Measurements from ENCODE around the gene MMP11.
A peak's percentile ranks its signal among the peaks of the same experiment; 100 is the strongest.

Gene MMP11

DNA sequence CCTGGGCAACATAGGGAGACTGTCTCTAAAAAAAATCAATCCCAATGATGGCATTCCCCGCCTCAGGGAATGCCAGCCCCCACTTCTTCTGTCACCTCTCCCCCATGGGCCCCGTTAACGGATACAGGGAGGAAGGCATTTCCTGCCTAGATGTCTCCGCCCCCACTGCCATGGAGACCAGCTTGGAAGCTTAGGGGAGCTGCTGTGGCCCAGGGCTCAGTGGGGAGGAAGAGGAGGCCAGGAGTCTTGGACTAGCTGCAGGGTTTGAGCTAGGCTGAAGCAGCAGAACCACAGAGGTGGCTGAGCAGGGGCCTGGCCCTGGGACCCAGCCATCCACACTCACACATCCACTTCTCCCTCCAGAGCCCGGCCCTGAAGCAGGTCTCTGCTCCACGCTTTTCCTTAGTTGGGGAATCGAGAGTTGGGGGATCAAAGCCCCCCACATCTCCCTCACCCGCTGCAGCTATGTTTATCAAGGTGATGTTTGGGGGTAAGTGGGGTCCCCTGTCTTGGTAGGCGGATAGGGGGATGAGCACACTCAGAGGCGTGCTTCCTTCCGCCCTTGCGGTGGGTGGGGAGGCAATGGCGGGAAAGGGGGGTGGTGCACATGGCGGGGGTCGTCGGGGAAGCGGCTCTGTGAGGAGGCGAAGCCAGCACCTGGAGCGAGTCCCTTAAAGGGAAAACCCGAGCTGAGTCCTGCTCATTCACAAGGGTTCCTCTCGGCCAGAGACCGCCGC is 9.6 kb upstream of the MMP11 start, which contains the start of gene C22orf15:
Gene C22orf15 (plus strand): TSS at position 149 of the 737 bp plus-strand sequence. CDS start 317 bp downstream, at position 466.
- TF ChIP-seq, protein P1, sequence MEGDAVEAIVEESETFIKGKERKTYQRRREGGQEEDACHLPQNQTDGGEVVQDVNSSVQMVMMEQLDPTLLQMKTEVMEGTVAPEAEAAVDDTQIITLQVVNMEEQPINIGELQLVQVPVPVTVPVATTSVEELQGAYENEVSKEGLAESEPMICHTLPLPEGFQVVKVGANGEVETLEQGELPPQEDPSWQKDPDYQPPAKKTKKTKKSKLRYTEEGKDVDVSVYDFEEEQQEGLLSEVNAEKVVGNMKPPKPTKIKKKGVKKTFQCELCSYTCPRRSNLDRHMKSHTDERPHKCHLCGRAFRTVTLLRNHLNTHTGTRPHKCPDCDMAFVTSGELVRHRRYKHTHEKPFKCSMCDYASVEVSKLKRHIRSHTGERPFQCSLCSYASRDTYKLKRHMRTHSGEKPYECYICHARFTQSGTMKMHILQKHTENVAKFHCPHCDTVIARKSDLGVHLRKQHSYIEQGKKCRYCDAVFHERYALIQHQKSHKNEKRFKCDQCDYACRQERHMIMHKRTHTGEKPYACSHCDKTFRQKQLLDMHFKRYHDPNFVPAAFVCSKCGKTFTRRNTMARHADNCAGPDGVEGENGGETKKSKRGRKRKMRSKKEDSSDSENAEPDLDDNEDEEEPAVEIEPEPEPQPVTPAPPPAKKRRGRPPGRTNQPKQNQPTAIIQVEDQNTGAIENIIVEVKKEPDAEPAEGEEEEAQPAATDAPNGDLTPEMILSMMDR (conservative IDR thresholded peaks at IDR 0.05): no peak
- H3K27ac ChIP-seq: no peak within 1 kb of the TSS

DNA sequence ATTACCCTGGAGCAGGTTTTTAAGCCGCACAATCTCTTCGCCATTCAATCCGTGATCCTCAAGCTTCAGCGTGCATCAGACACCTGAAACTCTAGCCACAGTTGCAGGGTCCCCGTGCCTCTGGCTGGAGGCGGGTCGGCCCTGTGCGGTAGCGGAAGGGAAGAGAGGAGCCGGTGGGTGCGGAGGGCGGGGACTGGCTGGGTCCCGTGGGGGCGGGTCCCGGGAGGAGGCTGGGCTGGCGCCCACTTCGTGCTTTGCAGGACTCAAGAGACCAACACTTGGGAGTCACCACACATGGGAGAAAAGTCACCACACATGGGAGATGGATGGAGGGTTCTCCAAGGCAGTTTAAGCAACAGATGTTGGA is 9.1 kb upstream of the MMP11 start:
- H3K27ac ChIP-seq: no peak overlapping the region

DNA sequence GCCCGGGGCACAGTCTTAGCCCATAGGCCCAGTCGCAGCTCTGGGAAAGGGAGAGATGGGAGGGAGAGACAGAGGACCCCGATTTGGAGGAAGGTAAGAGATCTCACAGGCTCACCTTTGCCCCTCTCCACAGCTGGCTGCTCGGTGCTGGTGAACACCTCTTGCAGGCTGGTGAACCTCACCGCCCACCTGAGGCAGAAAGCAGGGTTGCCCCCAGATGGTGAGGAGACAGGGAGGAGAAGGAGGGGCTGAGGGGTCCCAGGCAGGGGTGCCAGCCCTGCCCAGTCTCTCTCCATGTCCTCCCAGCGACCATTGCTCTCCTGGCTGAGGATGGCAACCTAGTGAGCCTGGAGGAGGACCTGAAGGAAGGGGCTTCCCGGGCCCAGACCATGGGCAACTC is 8.7 kb upstream of the MMP11 start:
- TF ChIP-seq, protein P1 (conservative IDR thresholded peaks at IDR 0.05): no peak
- H3K27ac ChIP-seq: no peak overlapping the region

More for the DNA sequence above, 9.1 kb upstream of the MMP11 start:
- TF ChIP-seq, protein P1 (conservative IDR thresholded peaks at IDR 0.05): no peak

DNA sequence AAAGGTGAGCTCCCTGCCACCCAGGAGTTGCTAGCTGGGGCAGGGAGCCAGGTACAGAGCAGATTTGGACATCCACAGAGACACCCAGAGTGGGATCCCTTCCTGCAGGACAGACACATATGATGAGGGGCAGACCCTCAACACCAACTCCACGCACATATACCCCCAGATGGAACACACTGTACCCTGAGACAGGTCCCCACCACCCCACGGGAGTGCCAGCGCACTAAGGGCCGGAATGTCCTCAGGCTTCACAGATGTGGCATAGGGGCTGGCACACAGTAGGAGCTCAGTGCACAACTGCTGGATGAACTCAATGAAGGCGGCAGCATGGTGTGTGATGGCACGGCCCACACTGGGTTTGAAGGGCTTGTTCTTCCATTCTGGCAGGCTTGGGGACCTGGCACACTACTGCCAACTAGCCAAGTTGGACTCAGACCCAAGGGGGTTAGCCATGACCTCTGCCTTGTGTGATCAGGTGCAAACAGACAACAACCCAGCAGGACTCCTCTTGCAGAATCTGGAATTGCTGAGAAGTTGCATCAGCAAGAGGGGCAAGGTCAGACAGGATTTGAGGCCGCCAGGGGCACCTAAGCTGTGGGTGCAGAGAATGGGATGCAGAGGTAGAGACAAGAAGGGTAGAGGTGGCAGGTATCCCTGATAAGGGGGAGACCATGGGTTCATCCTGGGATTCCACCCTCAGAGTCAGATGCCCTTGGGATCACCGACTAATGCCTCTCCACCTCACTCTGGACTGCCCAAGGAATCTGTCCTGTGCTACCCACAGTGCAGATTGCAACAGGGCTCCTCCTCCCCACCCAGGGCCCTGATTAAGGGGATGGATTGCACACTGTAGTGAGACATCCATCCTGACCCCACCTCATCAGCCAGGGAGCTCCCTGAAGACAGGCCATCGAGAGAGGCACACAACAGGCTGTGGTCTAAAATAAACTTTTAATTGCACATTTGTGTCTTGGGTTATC is 7.5 kb upstream of the MMP11 start:
- TF ChIP-seq, protein P1 (conservative IDR thresholded peaks at IDR 0.05): no peak
- H3K27ac ChIP-seq: no peak overlapping the region

DNA sequence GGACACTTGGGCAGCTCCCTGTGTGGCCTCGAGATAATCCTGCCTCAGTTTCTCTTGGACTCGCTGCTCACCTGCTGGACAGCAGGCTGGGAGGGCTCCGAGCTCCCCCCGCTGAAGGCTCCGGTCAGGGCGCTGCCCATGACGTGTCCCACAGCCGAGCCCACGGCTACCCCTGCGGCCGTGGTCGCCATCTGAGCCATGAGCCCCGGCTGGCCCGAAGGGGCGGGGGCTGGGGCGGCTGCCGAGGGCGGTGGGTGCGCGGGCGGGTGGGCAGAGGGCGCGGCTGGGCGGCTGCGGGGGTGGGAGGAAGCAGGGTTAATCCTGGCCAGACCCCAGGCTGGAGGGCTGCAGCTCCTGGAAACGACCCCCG is 5.4 kb upstream of the MMP11 start:
- TF ChIP-seq, protein P1 (conservative IDR thresholded peaks at IDR 0.05): no peak
- peak overlapping the region; percentile 77 for H3K27ac ChIP-seq

DNA sequence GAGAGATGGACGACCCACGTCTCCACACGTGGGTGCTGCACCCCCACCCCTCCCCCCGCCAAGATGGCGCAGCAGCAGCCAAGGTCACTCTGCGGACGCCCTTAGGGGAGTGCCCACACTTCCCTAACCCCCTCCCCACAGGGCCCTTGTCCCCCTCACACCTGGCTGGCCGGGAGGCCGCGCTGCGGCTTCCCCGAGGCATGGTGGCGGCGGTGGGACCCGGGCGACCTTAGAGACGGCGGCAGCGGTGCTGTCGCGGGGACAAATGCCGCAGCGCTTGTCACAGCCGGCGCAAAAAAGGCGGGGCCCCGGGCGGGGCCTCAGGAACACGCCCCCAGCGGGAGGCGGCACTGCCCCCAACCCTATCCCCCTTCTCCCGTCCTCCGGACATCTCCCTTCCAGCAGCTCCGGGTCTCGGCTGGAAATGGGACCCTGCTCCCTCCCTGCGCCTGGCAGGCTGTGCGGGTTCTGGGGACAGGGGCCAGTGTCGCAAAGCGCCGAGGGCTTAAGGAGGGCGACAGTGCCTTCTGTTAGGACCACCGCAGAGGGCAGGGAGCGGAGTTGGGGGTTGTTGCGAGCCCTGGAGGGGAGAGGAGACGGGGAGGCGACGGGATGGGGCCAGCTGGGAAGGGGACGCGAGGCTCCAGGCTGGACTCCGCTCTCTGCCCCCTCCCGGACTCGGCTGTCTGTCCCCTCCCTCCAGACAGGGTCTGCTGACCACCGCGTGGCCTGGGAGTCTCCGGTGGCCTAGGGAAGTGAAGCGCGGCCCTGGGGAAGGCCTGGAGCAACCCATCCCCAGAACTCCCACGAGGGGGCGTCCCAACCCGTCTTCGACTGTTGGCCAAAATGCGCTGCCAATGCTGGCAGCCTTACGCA is 4.7 kb upstream of the MMP11 start, which contains the start of gene CHCHD10:
Gene CHCHD10 (minus strand): TSS at position 300 of the 876 bp plus-strand sequence. CDS start 98 bp downstream, at position 202.
- TF ChIP-seq, protein P1 (conservative IDR thresholded peaks at IDR 0.05): peak; percentile 86
- H3K27ac ChIP-seq: peak within 1 kb of the TSS; percentile 77

All from VCaP (cell line).